Right lobe of liver (tissue), 6 donors: ENCODE measurements around the gene CTXN1. TPM values are rescaled to one million over a fixed set of nuclear protein-coding genes. Genes with fewer than 3 reads are reported as not detected.

Source experiments
- ATAC-seq, 4 donors: fragments of 200-7000 bp; cut with Tn5 transposase; one replicate each; pipeline ENCODE4 v1.9.1; 2020; ENCODE audit warnings: mild to moderate bottlenecking in 4 of 4, moderate library complexity in 4 of 4
- DNase-seq, 3 donors: peaks; one replicate each; pipeline ENCODE4 v3.0.0-alpha.2; 2020
- H3K27ac ChIP-seq, 3 donors: fragments of 200-600 bp; one replicate each; pipeline ENCODE4 v1.8.0; 2022
- H3K27me3 ChIP-seq, 2 donors: fragments of 200-600 bp; one replicate each; pipeline ENCODE4 v1.8.0; 2022
- H3K36me3 ChIP-seq, 4 donors: fragments of 200-600 bp; sonication (generic) in 1 of 4; one replicate each; pipeline versions ENCODE4 v1.5.1 to v1.8.0; 2017 to 2022; ENCODE audit warnings: control low read depth in 1 of 4
- H3K4me1 ChIP-seq, 4 donors: fragments of 200-600 bp; sonication (generic) in 1 of 4; one replicate each; pipeline versions ENCODE4 v1.5.1 to v1.8.0; 2017 to 2022; ENCODE audit warnings: control low read depth in 1 of 4
- H3K4me3 ChIP-seq, 3 donors: fragments of 200-600 bp; one replicate each; pipeline ENCODE4 v1.8.0; 2022
- H3K9me3 ChIP-seq, 4 donors: fragments of 200-600 bp; sonication (generic) in 1 of 4; one replicate each; pipeline versions ENCODE4 v1.5.1 to v1.8.0; 2017 to 2022; ENCODE audit warnings: control low read depth in 1 of 4
- POLR2A ChIP-seq: fragments of 450-650 bp; IDR thresholded peaks from one replicate; pipeline ENCODE4 v1.6.1; 2017; ENCODE audit warnings: antibody characterized with exemption, mild to moderate bottlenecking
- WGBS: methylation state at CpG from one replicate; pipeline ENCODE4 v1.1.6; 2018; ENCODE audit warnings: low coverage, low lambda C conversion rate; ENCODE audit not compliant: insufficient coverage; ENCODE audit errors: missing lambda C conversion rate; 5-methylcytosine and 5-hydroxymethylcytosine counted together
- intact Hi-C, 2 donors: fragments of 100-400 bp; cut with DNase I; formaldehyde crosslinking; loops; one replicate each; pipeline versions ENCODE4 v1.11.2 to v1.14.1; 2022
- total RNA-seq, 6 experiments: library from RNA; depleted of rRNA in 2 of 6; stranded (reverse); fragments of >200 nt in 2 of 6; fragmentation: NEBNext Ultra II Directional in 3 of 6; extraction: Animal tissue kit (Norgen Biotek cat#: 25700) in 3 of 6; gene quantifications; one replicate each; pipeline versions ENCODE4 v1.1.0 to v1.2.4, GENCODE V29; 2016 to 2023
- TF ChIP-seq, protein P1 (sequence below), 4 donors: fragments of 200-600 bp in 3 of 4; fragments of 450-650 bp in 1 of 4; IDR thresholded peaks; one replicate each; pipeline versions ENCODE4 v1.5.1 to v1.8.0; 2016 to 2022; ENCODE audit warnings: antibody characterized with exemption in 4 of 4, mild to moderate bottlenecking in 2 of 4
- donor health status: DM: no; HTN: yes; CAD: no.
- donor health status: DM: no; HTN: no; CAD: no.
- donor health status: DM: no; HTN: no; CAD: no.
- donor health status: DM: no; HTN: yes; CAD: no.
- donor health status: DM: no; HTN: yes; CAD: no.

CTXN1 gene
- total RNA-seq, 6 experiments from 2014 or later: 0.18 to 0.49 TPM; not detected in 4

GRCh38 chr19:7883796-7884570 lies 42.0 kb downstream of the CTXN1 start:
- Histone ChIP-seq H3K27ac (no peak overlapping the region), H3K36me3 (no peaks in the 10 kb centered on the region), H3K4me3 (no peak overlapping the region), H3K9me3 (no peaks in the 10 kb centered on the region), H3K4me1 (no peaks in the 10 kb centered on the region), H3K27me3 (no peaks in the 10 kb centered on the region)
- TF ChIP-seq POLR2A: no peak
- TF ChIP-seq, protein P1, sequence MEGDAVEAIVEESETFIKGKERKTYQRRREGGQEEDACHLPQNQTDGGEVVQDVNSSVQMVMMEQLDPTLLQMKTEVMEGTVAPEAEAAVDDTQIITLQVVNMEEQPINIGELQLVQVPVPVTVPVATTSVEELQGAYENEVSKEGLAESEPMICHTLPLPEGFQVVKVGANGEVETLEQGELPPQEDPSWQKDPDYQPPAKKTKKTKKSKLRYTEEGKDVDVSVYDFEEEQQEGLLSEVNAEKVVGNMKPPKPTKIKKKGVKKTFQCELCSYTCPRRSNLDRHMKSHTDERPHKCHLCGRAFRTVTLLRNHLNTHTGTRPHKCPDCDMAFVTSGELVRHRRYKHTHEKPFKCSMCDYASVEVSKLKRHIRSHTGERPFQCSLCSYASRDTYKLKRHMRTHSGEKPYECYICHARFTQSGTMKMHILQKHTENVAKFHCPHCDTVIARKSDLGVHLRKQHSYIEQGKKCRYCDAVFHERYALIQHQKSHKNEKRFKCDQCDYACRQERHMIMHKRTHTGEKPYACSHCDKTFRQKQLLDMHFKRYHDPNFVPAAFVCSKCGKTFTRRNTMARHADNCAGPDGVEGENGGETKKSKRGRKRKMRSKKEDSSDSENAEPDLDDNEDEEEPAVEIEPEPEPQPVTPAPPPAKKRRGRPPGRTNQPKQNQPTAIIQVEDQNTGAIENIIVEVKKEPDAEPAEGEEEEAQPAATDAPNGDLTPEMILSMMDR (IDR thresholded peaks at IDR 0.05): no peak
- intact Hi-C loops: no loop called here
- no peak for DNase-seq
- WGBS: 71% methylated on average over 1 of the region's 2 CpGs
- no peak for ATAC-seq

GRCh38 chr19:7883105-7883504 lies 42.8 kb downstream of the CTXN1 start:
- H3K4me3 ChIP-seq: no peak overlapping the region
- H3K27me3 ChIP-seq: no peaks in the 10 kb centered on the region
- no peak overlapping the region for H3K27ac ChIP-seq
- H3K36me3 ChIP-seq: no peaks in the 10 kb centered on the region
- H3K9me3 ChIP-seq: no peaks in the 10 kb centered on the region
- no peaks in the 10 kb centered on the region for H3K4me1 ChIP-seq
- ATAC-seq (no peak), DNase-seq (no peak)
- TF ChIP-seq, protein P1 (IDR thresholded peaks at IDR 0.05): no peak
- no peak for TF ChIP-seq POLR2A
- intact Hi-C loops: no loop called here
- WGBS: 100% methylated on average over 2 of the region's 4 CpGs

DNA sequence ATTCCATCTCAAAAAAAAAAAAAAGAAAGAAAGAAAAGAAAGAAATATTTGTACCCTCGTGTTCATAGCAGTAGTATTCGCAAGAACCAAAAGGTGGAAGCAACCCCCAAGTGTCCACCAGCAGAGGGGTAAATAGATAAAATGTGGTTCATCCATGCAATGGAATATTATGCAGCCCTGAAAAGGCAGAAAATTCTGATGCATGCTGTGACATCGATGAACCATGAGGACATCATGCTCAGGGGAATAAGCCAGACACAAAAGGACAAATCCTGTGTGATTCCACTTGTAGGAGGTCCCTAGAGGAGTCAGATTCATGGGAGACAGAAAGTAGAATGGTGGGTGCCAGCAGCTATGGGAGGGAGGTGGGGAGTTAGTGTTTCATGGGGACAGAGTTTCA lies 44.0 kb downstream of the CTXN1 start:
- WGBS: 86% methylated on average over 3 of the region's 3 CpGs
- Histone ChIP-seq H3K9me3 (no peaks in the 10 kb centered on the region), H3K4me3 (no peak overlapping the region), H3K36me3 (no peaks in the 10 kb centered on the region), H3K27ac (no peak overlapping the region), H3K27me3 (no peaks in the 10 kb centered on the region), H3K4me1 (no peaks in the 10 kb centered on the region)
- ATAC-seq (no peak), DNase-seq (no peak)
- no peak for TF ChIP-seq POLR2A
- TF ChIP-seq, protein P1 (IDR thresholded peaks at IDR 0.05): no peak
- intact Hi-C loops: no loop called here

GRCh38 chr19:7879836-7880235 lies 46.1 kb downstream of the CTXN1 start:
- intact Hi-C loops: no loop called here
- DNase-seq: no peak
- no peaks in the 10 kb centered on the region for H3K36me3 ChIP-seq
- no peaks in the 10 kb centered on the region for H3K4me1 ChIP-seq
- WGBS: 81% methylated on average over 13 of the region's 19 CpGs
- no peak for ATAC-seq
- no peak overlapping the region for H3K4me3 ChIP-seq
- TF ChIP-seq, protein P1 (IDR thresholded peaks at IDR 0.05): no peak
- no peak for TF ChIP-seq POLR2A
- peaks cover 0 to under 1% of the 10 kb centered on the region in 2 donors for H3K27me3 ChIP-seq
- no peaks in the 10 kb centered on the region for H3K9me3 ChIP-seq
- no peak overlapping the region for H3K27ac ChIP-seq
